Measurements from ENCODE around the gene KANK3.
"Not testable (repeated sequence)": the region's sequence is repeated elsewhere in the genome, so short reads cannot be mapped to it uniquely, and the experiment has no call there.

The KANK3 gene

DNA sequence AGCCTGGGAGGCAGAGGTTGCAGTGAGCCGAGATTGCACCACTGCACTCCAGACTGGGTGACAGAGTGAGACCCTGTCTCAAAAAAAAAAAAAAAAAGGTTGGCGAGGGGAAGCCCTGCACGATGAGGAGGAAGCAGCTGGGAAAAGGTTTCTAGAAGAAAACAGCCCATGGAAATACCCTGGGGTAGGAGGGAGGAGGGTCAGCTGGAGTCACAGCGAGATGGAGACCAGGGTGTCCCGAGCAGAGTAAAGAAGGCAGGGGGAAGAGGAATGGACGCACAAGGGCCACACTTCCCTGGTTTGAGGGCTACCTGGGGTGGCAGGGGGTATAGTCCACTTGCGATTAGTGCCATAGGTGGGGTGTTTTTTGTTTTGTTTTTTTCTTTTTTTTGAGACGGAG lies 6.4 kb downstream of the KANK3 start:
- no peak for DNase-seq

DNA sequence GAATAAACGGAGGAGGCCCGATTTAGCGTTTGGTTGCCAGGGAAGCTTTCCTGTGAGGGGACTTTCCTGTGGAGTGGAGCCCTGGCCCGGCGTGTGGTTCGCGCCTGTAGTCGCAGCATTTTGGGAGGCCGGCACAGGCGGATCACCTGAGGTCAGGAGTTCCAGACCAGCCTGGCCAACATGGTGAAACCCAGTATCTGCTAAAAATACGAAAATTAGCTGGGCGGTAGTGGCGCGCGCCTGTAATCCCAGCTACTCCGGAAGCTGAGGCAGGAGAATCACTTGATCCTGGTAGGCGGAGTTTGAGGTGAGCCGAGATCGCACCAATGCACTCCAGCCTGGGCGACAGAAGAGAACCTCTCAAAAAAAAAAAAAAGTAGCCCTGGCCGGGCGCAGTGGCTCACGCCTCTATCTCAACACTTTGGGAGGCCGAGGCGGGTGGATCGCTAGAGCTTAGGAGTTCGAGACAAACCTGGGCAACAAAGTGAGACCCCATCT lies 6.9 kb downstream of the KANK3 start:
- DNase-seq, result no peak

DNA sequence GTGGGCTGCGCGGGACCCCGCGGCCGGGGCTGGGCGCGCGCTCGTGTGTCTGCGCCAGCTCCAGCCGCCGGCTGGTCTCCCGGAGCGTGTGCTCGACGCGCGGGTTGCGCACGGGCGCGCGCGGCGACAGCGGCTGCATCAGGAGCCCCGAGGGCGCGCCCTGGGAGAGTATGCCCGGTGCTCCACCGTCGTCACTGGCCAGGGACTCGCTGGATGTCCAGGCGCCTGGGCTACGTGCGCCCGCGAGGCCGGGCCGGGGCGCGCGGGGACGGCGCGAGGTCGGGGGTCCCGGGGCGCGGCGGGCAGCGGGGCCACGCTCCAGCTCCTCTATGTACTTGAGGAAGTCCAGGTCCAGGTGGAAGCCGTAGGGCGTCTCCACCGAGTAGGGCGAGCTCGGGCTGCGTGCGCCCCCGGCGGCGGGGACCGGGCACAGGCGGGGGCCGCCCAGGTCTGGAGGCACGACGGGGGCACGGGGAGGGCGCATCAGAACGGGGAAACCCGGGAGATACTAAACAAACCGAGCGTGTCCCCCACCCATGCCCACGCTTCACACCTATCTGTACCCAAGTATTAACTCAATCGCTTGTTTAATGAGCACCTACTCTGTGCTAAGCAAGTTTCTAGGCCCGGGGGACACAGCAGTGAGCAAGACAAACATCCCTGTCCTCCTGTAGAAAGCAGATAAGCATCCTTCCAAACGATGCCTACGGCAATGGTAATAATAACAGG lies 7.6 kb downstream of the KANK3 start:
- peak; percentile 53 for DNase-seq

DNA sequence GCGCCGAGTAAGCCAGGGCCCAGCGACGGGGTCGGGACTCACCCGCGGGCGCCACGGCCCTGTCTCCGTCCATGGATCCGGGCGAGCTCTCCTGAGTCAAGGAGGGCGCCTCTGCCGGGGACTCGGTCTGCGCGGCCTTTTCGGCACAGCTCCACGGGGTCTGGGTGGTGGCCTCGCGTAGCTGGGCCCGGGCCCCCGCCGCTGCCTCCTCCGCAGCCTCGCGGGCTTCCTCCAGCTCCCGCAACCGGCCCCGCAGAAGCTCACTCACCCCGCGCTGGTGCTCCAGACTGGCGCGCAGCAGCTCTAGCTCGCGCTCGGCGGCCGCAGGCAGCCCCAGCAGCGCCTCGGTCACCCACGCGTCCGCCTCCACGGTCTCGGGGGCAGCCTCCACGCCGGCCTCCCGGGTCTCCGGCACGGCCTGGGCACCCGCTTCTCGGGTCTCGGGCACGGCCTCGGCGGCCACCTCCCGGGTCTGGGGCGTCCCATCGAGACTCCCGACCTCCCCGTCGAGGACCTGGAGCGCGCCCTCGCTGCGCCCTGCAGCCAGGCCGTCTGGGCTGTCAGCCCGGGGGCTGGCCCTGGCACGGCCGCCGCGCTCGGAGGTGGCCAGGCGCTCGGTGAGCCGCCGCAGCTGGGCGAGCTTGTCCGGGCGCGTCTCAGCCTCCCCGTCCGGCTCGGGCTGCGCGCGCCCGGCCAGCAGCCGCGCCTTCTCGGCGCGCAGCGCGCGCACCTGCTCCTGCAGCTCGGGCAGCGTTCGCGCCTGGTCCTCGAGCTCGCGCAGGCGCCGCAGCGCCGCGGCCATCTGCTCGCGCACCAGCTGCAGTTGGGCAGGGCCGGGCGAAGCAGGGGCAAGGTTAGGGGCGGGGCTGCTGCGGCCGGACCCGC lies 8.4 kb downstream of the KANK3 start:
- peak; percentile 96 for DNase-seq

DNA sequence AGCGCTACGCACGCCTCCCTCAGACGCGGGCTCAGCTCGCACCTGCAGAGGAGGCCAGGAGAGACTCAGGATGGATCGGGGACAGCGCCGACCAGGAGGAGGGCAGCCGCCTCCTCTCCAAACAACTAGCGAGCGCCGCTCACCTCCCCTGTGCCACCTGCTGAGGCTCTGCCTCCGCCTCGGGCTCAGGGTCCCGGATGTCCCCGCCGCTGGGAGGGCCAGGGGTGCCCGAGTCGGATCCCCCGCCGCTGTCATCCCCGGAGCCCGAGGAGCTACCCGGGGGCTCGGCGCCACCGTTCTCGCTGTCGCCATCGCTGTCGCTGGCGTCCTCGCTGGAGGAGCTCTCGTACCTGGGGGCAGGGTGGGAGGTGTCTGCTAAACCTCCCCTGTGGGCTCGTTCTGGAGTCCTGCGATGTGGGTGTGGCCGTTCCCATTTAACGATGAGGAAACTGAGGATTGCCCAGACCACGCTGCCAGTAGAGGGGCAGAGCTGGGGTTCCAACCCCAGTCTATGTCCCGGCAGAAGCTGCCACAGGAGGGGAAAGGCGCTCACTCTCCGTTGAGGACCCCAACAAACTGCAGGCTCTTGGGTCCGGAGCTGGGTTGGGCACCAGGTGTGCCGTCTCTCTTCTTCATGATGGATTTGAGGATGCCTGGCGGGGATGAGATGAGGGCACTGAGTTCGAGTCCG lies 9.2 kb downstream of the KANK3 start:
- DNase-seq, result no peak

DNA sequence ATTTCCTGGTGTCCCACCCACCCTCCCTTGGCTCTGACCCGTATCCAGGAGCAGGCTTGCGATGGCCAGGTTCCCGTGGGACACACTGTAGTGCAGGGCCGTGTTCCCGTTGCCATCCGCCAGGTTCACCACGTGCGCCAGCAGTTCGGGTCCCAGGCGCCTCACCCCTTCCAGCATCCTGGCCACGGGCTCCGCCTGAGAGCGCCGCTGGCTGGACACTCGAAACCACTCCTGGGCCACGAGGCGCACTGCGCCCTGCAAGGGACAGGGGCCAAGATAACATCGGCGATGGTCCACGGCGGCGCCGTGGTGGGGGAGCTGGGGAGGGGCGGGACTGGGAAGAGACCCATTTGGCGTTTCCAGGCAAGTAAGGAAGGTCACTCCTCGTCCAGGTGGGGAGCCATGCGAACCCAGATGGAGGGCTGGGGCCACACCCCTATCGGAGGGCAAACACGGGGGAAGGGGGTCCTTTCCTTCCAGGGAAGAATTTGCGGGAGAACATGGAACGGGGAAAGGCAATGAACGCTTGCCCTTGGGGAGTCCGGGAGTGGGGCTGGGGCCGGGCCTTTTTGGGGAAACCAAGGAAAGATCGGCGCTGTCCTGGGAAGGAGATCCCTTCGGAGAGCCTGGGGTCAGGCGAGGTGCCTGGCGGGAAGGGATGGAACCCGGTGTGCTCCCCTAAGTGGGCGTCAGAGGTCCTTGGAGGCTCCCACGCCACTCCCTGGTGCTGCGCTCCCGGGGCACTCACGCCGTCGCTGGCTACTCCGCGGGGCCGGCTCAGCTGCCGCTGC lies 9.9 kb downstream of the KANK3 start:
- no peak for DNase-seq

DNA sequence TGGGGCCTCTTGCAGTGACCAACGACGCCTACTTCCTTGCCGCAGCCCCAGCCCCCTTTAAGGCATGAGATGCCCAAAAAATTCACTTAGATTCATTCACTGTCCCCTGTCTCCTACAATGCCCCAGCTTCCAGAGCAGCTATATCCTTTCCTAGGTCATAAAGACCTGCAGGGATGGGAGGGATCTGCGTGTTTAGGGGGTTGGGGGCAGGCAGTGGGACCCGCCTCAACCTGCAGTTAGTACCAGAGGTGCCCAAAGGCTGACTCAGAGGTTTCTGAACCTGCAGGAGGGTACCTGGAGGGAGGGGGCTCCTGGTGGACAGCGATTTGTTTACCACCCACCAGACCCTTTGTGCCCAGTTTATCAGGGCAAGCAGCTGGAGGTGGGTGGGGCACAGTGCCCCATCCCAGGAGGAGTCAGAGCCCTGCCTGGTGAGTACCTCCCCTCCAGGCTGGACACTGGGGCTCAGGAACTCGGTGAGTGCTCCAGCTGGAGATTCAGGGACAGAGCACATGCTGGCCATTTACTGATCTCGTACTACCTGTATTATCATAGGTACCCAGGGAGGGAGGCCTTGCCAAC lies 11.7 kb downstream of the KANK3 start:
- no peak for DNase-seq

DNA sequence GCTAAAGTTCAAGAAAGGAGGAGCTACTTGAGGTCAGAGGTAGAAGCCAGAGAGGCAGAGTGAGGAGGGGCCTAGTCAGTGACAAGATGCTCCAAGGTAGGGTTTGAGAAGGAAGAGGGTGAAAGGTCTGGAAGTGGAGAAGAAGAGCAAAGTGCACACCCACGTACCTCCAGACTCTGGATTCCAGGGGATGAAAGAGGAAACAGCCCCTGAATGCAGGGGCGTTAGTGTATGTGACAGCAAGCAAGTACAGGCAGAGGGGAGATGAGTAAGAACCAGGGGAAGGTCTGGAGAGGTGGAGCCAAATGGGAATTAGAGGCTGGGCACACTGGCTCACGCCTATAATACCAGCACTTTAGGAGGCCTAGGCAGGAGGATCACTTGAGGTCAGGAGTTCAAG lies 13.1 kb downstream of the KANK3 start:
- no peak for DNase-seq

DNA sequence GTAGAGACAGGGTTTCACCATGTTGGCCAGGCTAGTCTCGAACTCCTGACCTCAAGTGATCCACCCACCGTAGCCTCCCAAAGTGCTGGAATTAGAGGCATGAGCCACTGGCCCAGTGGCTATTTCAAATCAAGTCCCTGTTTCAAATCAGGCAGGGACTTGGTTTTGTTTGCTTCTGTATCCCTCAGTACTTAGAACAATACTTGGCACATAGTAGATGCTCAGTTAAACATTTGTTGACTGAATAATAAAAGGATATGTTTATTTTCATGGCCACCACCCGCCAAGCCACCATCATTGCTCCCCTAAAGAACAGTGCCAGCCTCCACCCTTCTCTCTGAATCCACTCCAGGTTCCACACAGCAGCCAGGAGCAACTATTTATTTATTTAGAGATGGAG lies 17.6 kb downstream of the KANK3 start:
- DNase-seq, result no peak

DNA sequence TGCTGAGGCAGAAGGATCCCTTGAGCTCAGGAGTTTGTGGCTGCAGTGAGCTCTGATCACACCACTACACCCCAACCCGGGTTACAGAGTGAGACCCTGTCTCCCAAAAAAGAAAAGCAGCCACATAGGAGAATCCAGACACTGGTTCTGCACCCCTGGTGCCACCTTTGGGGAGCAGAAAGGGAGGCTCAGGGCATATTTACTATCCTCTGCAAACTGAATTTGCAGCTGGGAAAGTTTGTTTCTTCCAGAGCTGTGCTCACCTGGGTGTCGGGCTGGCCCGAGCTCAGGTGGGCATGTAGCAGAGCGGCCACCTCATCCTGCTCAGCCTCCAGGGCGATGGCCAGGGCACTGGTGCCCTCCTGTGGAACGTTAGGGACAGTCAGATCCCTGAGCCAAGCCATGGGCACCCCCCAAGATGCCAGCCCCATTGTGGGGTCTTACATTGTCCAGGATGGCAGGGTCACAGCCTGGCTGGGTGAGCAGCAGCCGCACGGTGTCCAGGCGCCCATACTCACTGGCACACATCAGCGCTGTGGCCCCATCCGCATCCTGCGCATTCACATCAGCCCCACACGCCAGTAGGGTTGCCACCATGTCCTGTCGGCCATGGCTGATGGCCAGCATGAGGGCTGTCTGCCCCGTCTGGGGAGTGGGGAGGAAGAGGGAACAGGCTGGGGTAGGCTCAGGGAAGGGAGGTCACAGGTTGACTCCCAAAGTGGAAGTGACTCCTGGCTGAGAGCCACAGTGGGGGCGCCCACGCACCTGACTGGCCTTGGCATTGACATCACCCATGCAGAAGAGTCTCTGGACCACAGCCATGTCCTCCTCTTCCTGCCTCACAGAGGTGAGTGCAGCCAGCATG lies 18.6 kb downstream of the KANK3 start:
- DNase-seq, result no peak

DNA sequence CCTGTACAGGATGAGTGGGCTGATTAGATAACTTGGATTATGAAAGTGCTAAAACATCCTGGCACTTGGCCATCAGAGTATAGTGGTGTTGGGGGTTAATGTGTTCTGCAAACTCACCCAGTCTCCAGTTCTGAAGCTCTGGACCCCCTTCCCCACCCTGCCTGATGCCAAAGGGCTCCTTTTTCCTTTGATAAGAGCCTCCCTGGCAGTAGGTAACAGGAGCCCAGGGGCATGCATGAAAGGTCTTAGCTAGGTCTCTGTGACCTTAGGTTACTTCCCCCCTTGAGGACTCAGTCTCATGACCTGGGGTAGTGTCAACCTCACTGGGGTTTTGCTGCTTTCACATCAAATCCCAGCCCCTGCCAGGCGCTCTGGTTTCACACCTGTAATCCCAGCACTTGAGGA lies 19.3 kb downstream of the KANK3 start:
- no peak for DNase-seq

DNA sequence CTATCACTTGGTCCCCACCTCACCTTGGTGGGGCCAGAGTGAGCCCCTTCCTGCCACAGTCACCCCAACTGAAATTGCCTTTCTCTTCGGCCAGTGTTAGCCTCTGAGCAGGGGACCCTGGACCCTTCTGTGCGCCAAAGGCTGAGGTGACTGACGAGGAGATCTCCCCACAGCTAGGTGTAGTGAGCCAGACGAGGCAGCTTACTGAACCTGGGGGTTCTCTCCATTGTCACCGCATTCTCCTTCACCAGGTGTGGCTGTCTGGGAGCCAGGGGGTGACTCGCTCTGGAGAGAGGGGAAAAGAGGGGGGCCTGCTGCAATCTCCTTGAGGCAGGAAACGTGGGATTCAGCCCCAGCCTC lies 20.4 kb downstream of the KANK3 start:
- DNase-seq, result no peak

DNA sequence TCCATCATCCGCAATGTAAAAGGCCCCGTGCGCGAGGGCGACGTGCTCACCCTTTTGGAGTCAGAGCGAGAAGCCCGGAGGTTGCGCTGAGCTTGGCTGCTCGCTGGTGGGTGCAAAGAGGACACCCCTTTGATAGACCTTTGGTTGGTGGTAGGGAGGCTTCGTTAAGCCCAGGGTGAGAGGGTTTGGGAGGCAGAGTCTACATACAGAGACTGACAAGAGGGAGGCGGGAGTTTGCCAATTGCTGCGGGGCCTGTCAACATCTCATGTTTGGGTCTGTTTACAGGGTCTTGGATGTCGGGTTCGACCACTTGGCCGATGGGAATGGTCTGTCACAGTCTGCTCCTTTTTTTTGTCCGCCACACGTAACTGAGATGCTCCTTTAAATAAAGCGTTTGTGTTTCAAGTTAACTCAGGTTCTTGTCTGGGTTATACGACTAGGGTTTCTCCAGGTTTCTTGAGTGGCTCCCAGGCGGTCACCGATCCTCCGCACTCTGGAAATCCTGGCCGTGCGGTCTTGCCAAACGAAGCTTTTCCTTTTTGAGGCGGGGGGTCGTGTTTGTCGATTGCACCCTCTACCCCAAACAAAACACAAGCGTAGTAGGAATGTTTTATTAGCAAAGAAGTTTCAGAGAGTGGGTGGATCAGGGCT lies 20.9 kb downstream of the KANK3 start:
- no peak for DNase-seq

DNA sequence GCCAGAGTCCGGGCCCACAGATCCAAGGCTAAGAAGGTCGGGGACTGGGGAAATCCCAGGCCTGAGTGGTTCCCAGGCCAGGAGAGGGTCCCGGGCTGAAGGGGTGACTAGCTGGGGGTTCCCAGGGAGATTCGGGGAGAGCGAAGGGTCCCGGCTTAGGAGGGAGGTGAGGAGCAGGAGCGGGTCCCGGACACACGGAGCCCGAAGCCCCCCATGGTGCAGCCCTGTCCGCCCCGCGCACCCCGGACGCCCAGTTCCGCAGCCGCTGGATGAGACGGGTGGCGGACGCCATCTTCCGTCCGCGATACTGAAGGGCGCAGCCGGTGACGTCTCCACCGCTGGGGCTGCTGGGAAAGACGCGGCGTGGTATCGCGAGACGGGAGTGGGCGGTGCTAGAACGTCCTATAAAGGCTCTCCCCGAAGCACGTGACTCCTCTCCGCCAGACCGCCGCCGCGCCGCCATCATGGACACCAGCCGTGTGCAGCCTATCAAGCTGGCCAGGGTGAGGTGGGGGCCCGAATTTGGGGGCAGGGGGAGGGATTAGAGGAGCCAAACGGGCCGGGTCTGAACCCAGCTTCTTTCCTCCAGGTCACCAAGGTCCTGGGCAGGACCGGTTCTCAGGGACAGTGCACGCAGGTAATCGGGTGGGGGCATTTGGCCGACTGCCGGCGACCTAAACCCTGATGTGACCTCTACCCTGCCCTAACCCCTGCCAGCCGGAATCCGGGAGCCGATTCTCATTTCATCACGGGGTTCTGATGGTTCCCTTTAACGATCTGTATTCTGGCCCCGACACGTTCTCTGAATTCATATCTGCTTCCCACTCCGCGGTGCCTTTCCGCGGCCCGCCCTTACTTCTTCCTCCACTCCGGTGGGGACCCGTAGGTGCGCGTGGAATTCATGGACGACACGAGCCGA lies 21.7 kb downstream of the KANK3 start, which contains the start of the genes NDUFA7 and RPS28:
Gene NDUFA7, minus strand, starts transcription at position 309 of the 919 bp plus-strand sequence. Its CDS starts 17 bp downstream, at position 292.
Gene RPS28, plus strand, starts transcription at position 430 of the 919 bp plus-strand sequence. Its CDS starts 35 bp downstream, at position 465.
- peak; percentile 57 for DNase-seq

DNA sequence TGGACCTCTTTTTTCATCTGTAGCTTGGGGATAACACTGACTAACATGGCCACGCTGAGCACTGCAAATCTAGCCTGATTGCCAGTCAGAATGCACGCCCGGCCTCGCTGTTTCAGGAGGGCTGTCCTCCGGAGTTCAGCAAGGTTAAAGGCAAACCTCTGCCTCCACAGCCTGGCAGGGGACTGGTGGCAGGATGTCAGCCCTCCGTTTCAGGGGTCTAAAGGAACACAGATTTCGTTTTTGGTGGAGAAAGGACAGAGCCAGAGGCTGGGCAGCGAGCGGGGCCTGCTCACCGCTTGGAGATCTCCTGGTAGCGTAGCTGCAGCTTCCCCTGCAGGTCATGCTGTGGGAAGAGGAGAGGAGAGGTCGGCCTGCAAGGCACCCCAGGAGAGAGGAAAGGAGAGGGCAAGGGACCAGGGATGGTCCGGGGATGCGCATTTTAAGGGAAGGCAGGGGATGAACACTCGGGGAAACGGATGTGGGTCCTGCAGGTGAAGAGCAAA lies 22.4 kb downstream of the KANK3 start:
- no peak for DNase-seq

DNA sequence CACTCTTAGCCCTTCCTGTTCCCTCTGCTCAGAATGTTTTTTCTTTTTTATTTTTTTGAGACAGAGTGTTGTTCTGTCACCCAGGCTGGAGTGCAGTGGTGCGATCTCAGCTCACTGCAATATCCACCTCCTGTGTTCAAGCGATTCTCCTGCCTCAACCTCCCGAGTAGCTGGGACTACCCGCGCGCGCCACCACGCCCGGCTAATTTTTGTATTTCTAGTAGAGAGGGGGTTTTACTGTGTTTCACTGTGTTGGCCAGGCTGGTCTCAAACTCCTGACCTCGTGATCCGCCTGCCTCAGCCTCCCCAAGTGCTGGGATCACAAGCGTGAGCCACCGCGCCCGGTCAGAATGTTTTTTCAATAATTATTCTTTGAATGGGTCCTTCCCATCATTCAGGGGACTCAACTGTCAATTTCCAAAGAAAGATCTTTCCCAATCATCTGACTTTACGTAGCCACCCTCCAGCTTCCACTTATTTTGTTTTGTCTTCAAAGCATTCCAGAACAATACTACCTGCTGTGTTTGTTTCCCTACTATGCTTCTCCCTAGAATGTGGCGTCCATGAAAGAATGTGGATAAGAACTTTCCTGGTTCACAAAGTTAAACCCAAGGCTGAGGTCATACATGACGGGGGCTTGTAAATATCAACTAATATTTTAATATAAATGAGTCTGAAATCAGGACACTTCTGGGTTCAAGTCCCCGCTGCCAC lies 23.1 kb downstream of the KANK3 start:
- no peak for DNase-seq

DNA sequence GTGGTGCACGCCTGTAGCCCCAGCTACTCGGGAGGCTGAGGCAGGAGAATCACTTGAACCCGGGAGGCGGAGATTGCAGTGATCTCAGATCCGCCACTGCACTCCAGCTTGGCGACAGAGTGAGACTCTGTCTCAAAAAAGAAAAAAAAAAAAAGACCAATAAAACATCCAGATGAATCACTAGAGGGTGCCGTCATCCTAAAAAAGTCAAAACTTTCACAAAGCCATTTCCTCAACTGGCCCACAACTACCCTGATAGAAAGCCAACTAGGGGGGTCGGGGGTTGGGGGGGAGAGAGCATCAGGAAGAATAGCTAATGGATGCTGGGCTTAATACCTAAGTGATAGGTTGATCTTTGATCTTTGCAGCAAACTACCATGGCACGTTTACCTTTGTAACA lies 24.2 kb downstream of the KANK3 start:
- not testable (repeated sequence) for DNase-seq

DNA sequence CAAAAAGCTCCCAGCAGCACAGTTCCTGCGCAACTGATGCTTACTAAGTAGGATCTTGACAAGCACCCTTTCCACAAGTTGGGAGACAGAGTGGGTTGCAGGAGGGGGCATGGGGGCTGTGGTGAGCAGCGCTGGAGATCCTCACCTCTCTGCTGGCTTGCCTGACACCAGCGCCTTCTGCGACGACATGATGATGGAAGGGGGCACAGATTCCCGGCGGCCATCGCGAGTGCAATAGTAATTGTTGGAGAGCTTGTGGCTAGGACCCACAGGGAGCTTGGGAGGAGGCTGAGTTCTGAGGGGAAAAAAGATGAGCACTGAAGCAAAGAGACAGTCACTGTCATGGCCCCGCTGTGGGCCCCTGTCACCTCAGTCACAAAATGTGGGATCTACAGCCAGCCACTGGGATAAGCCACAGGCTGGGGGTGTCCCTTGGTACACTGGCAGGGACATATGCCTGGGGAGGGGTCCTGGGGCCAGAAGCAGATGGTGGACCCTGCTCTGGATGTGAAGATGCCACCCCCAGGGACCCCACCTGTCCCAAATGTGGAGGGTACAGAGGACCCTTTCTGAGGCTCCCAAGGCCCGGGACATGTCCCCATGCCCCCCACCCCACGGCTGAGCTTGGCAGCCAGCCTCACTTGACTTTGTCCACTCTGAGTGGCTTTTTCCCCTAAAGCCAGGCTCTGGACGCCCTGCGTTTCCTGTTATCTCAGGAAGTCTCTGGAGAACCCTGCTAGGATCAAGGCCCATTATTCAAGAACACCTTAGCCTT lies 26.5 kb downstream of the KANK3 start:
- DNase-seq, result no peak
